Measurements from ENCODE around the gene HYCC2.

- TF ChIP-seq POLR2AphosphoS5 (IDR thresholded peaks at IDR 0.05) (no peak), CTCF (IDR thresholded peaks at IDR 0.05) (peak in 1 of 4 experiments; percentile 34)
Observed at GRCh38 chr2:201116959-201117734, 45.7 kb upstream of the HYCC2 start.

Data from prostate gland (tissue), 2 donors.